CD4-positive, alpha-beta T cell treated with Interleukin-21 for 1 hour (primary cell): ENCODE data around the gene ZBTB8A.
"Not testable (repeated sequence)": the region's sequence is repeated elsewhere in the genome, so short reads cannot be mapped to it uniquely, and the experiment has no call there.

Experiments used
- DNase-seq: peaks from one replicate; pipeline ENCODE4 v3.0.0-alpha.2; 2020

Gene ZBTB8A

GRCh38 chr1:32622806-32623681 lies 83.8 kb downstream of the ZBTB8A start:
- DNase-seq, result no peak

- peak; percentile 4 for DNase-seq
Measured at GRCh38 chr1:32623775-32624174, 84.5 kb downstream of the ZBTB8A start.

GRCh38 chr1:32626176-32626575 lies 86.9 kb downstream of the ZBTB8A start:
- DNase-seq, result no peak

- DNase-seq, result peak; percentile 51
Measured at GRCh38 chr1:32627596-32628162, 88.5 kb downstream of the ZBTB8A start.

GRCh38 chr1:32630173-32630572 lies 90.9 kb downstream of the ZBTB8A start:
- not testable (repeated sequence) for DNase-seq

- no peak for DNase-seq
Measured at GRCh38 chr1:32632829-32633228, 93.6 kb downstream of the ZBTB8A start.

- no peak for DNase-seq
Measured at GRCh38 chr1:32635508-32636277, 96.5 kb downstream of the ZBTB8A start.

GRCh38 chr1:32636914-32637645 lies 97.9 kb downstream of the ZBTB8A start:
- DNase-seq, result no peak

GRCh38 chr1:32639489-32640075 lies 100.4 kb downstream of the ZBTB8A start:
- DNase-seq, result no peak

GRCh38 chr1:32642292-32642827 lies 103.1 kb downstream of the ZBTB8A start:
- DNase-seq, result not testable (repeated sequence)

GRCh38 chr1:32644426-32644825 lies 105.2 kb downstream of the ZBTB8A start:
- DNase-seq, result no peak

- no peak for DNase-seq
Measured at GRCh38 chr1:32647308-32648134, 108.3 kb downstream of the ZBTB8A start.

GRCh38 chr1:32650248-32650751 lies 111.1 kb downstream of the ZBTB8A start, which contains the start of gene ZBTB8OS:
TSS of gene ZBTB8OS (minus strand) at chr1:32650550. CDS start at chr1:32650529, 21 bp downstream.
- peak; percentile 94 for DNase-seq

GRCh38 chr1:32650752-32651460 lies 111.7 kb downstream of the ZBTB8A start, which contains the start of gene RBBP4:
TSS of gene RBBP4 (plus strand) at chr1:32651208. CDS start at chr1:32651307, 99 bp downstream.
- peak; percentile 99 for DNase-seq

GRCh38 chr1:32651461-32652073 lies 112.3 kb downstream of the ZBTB8A start:
- no peak for DNase-seq

- no peak for DNase-seq
Measured at GRCh38 chr1:32652244-32652962, 113.2 kb downstream of the ZBTB8A start.
